Activated T-cell treated with anti-CD3 and anti-CD28 coated beads for 48 hours (primary cell): Measurements from ENCODE around the gene ZNF695.

Experiments
- DNase-seq: peaks from one replicate; pipeline ENCODE4 v3.0.0-alpha.2; 2020; ENCODE audit warnings: low read depth

The ZNF695 gene

GRCh38 chr1:246959944-246960693 lies 47.7 kb downstream of the ZNF695 start:
- DNase-seq: no peak

- DNase-seq: no peak
Measured at GRCh38 chr1:246954126-246954525, 53.7 kb downstream of the ZNF695 start.

GRCh38 chr1:246951413-246951812 lies 56.4 kb downstream of the ZNF695 start:
- no peak for DNase-seq

DNA sequence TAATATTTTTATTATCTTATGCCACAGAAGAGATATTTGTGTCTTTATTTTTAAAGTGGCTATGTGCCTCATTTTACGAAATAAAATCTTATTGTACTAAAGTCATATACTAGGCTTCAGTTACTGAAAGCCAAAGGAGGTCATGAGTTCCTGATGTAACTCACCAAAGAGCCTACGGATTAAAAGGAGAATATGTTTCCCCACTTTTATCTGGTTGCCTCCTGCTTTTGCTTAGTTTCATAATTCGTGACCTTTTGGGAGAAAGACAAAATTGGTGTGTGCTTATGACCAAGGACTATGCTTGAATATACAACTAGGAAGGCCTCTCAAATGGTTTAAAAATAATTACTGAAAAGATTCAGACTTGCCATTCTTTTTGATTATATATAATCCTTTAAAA lies 57.9 kb downstream of the ZNF695 start:
- no peak for DNase-seq

GRCh38 chr1:246947255-246947654 lies 60.6 kb downstream of the ZNF695 start:
- no peak for DNase-seq

GRCh38 chr1:246946366-246946765 lies 61.5 kb downstream of the ZNF695 start:
- no peak for DNase-seq
